GM10248 (cell line): ENCODE results near the gene DDB1.
A peak's percentile ranks its signal among the peaks of the same experiment; 100 is the strongest.

Source experiments
- CTCF ChIA-PET: fragments of 300-600 bp; sonication (Branson Sonifier 250); formaldehyde crosslinking; extraction: SDS; loops from one replicate; lab custom pipeline; 2021; ENCODE audit warnings: antibody characterized with exemption; lab: Yijun Ruan, JAX
- POLR2A ChIA-PET: fragments of 350-650 bp; sonication (Branson Sonifier 250); formaldehyde crosslinking; extraction: SDS; loops from one replicate; lab custom pipeline; 2020; ENCODE audit warnings: antibody characterized with exemption; lab: Yijun Ruan, JAX
- DNase-seq: peaks from one replicate; pipeline ENCODE4 v3.0.0; 2012; ENCODE audit errors: extremely low spot score
- TF ChIP-seq, protein P1 (sequence below): IDR thresholded peaks from 2 replicates; pipeline ENCODE4 v1.5.1; 2012; ENCODE audit warnings: mild to moderate bottlenecking, low read depth; ENCODE audit errors: extremely low read depth, missing control alignments, control extremely low read depth

Gene DDB1

DNA sequence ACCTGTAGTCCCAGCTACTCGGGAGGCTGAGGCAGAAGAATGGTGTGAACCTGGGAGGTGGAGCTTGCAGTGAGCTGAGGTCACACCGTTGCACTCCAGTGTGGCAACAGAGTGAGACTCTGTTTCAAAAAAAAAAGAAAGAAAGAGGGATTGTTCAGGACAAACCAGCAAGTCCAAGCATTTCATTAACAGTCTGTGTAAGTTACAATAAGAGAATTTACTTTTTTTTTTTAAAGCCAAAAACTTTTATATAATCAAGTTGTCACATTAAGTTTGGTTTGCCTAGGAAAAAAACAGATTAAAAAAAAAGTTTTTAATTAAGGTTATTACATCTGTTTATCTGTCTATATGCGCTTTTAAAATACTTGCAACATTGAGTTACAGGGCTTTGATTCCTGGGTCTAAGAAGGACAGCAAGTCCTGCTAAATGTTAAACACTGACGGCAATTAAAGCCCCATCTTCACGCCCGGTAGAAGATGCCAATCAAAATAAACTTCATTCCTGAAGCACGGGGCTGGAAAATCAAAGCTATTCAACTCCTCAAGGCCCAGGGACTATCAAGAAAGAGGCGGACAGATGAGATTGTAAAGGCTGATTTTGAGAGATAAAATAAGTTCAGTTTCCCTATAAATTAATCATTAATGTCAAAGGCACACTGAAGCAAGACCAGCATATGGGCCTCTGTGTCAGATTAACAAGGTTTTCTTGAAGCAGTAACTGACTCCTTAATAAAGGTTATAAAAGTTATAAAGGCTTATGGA, 39.9 kb upstream of the DDB1 start:
- ChIA-PET CTCF (interaction anchor here (8.3 to 27.1 kb wide), 2 partner anchors 12 to 33 kb away, joined by 112 to 374 read pairs; partner anchors contain the start of genes DDB1 and TKFC), POLR2A (interaction anchor here (0.6 kb wide), 1 partner anchor 8 kb away, joined by 4 read pairs; no protein-coding TSS in a partner anchor)
- TF ChIP-seq, protein P1, sequence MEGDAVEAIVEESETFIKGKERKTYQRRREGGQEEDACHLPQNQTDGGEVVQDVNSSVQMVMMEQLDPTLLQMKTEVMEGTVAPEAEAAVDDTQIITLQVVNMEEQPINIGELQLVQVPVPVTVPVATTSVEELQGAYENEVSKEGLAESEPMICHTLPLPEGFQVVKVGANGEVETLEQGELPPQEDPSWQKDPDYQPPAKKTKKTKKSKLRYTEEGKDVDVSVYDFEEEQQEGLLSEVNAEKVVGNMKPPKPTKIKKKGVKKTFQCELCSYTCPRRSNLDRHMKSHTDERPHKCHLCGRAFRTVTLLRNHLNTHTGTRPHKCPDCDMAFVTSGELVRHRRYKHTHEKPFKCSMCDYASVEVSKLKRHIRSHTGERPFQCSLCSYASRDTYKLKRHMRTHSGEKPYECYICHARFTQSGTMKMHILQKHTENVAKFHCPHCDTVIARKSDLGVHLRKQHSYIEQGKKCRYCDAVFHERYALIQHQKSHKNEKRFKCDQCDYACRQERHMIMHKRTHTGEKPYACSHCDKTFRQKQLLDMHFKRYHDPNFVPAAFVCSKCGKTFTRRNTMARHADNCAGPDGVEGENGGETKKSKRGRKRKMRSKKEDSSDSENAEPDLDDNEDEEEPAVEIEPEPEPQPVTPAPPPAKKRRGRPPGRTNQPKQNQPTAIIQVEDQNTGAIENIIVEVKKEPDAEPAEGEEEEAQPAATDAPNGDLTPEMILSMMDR: no peak
- no peak for DNase-seq

DNA sequence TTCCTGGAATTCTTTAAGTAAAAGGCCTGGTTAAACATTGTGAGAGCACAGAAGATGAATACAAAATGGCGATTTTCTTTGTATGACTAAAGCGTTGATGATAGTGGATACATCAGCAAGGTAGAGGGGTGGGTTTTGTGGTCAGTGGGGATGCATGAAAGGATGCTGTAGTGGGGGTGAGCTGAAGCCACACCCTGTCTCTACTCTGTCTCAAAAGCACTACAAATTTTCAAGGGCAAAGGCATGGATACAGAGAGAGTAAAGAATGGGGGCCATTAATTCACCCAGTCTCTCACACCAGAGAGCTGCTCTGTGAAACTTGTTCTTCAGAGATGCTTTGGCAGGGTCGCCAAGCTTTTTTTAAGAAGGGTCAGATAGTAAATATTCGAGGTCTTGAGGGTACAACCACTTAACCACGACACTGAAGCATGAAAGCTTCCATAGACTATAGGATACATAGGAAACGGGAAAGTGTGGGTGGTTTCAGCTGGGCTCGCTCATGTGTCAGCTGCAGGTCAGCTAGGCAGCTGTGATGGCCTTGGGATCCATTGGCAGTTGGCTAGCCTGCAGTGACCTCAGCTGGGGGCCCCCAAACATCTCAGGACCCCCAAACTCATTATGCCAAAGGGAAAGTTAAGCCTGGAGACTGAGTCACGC, 37.6 kb upstream of the DDB1 start:
- CTCF ChIA-PET: interaction anchor here (0.7 to 27.1 kb wide), 10 partner anchors 9 to 105 kb away, joined by 3 to 374 read pairs (median 4); partner anchors contain the start of genes CPSF7, CYB561A3, DDB1 and SDHAF2
- POLR2A ChIA-PET: interaction anchor here (0.9 to 3.3 kb wide), 3 partner anchors 10 to 15 kb away, joined by 3 to 38 read pairs (median 11); partner anchors contain the start of genes CYB561A3 and TMEM138
- no peak for DNase-seq
- TF ChIP-seq, protein P1: no peak

DNA sequence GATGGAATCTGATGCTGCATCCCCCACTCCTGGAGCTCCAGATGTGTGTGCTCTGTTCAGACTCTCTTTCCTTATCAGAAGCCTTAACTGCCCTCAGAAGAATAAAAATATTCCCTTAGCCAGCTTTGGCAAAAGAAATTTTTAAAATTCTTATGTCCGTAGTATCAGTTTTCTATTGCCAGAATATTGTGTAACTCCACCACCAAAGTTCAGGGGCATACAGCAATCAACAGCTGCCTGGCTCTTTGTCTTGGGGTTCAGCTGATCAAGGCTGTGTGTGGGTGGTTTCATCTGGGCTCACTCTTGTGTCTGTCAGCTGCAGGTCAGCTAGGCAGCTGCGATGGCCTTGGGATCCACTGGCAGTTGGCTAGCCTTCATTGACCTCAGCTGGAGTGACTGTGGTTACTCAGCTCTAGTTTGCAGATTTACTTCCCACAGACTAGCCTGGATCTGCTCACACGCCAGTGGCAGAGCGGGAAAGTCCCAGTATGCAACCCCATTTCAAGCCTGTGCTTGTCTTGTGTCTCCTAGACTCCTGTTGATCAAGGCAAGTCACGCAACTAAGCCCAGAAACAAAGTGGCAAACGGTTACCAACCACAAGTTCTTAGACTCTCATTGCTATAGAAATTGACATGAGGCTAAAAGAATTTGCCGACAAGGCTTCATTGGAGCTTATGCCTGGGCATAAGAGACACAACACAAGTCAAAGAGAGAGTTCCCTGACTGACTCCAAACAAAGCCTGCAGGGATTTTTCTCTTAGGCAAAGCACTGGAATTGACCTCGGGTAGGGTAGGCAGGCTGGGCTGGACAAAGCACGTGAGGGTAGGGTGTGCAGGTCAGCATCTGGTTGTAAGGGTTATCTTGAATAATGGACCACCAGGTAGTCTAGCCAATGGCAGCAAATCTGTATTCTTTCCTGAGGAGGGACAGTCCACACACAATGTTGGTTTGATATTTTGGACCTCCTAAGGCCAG, 36.8 kb upstream of the DDB1 start:
- TF ChIP-seq, protein P1: no peak
- POLR2A ChIA-PET: interaction anchor here (0.6 to 3.3 kb wide), 5 partner anchors 9 to 1621 kb away, joined by 3 to 38 read pairs (median 3); partner anchors contain the start of genes CYB561A3 and TMEM138
- peak; percentile 34 for DNase-seq
- CTCF ChIA-PET: interaction anchor here (0.9 to 27.1 kb wide), 11 partner anchors 9 to 117 kb away, joined by 3 to 374 read pairs (median 3); partner anchors contain the start of genes CYB561A3, DDB1, SDHAF2 and TKFC

DNA sequence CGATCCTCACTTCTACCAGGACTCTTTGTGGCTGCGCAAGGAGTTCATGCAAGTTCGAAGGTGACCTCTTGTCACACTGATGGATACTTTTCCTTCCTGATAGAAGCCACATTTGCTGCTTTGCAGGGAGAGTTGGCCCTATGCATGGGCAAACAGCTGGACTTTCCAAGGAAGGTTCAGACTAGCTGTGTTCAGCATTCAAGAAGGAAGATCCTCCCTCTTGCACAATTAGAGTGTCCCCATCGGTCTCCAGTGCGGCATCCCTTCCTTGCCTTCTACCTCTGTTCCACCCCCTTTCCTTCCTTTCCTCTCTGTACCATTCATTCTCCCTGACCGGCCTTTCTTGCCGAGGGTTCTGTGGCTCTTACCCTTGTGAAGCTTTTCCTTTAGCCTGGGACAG, 35.7 kb upstream of the DDB1 start:
- CTCF ChIA-PET: interaction anchor here (0.9 to 27.1 kb wide), 8 partner anchors 10 to 116 kb away, joined by 3 to 374 read pairs (median 4); partner anchors contain the start of genes CYB561A3, DDB1, SDHAF2 and TKFC

DNA sequence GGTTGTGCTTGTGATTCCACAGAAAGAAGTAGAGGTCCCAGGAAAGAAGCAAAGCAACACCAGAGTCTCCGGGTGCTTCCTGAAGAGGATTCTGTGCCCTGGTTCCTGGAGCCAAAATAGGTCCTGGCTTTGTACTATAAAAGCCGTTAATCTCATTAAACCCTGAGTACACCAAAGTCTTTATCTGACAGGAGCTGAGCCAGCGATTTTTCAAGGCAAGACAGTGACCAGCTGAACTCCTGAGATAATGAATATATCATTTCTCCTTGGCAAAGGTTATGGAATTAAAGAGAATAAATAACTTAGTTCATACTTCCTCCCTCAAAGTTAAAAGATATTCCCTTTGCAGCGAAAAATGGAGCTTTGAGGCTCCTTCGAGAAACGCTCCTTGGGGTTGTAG, 34.5 kb upstream of the DDB1 start:
- DNase-seq: no peak
- TF ChIP-seq, protein P1: no peak
- CTCF ChIA-PET: interaction anchor here (1.4 to 27.1 kb wide), 5 partner anchors 9 to 29 kb away, joined by 3 to 374 read pairs (median 68); partner anchors contain the start of genes CYB561A3, DDB1, TKFC and TMEM138
- POLR2A ChIA-PET: no interaction called here

More for the DNA sequence above, 35.7 kb upstream of the DDB1 start:
- TF ChIP-seq, protein P1: no peak
- no peak for DNase-seq
- POLR2A ChIA-PET: interaction anchor here (0.6 to 3.3 kb wide), 3 partner anchors 8 to 1622 kb away, joined by 3 to 38 read pairs (median 11); partner anchors contain the start of genes CYB561A3 and TMEM138
